PC-3 (cell line): ENCODE data around the gene CDR2L.

Experiments
- CTCF ChIP-seq: fragments of 300-600 bp; sonication (generic); conservative IDR thresholded peaks from 2 replicates; pipeline ENCODE4 v1.5.1; 2017; ENCODE audit warnings: antibody characterized with exemption, low read depth, mild to moderate bottlenecking, low read length
- EZH2 ChIP-seq: fragments of 300-600 bp; sonication (generic); IDR thresholded peaks from one replicate; pipeline ENCODE4 v1.6.1; 2017; ENCODE audit warnings: antibody characterized with exemption, mild to moderate bottlenecking, low read length; ENCODE audit not compliant: unreplicated experiment
- EZH2phosphoT487 ChIP-seq: fragments of 300-600 bp; sonication (generic); IDR thresholded peaks from 2 replicates; pipeline ENCODE4 v1.6.1; 2018; ENCODE audit warnings: mild to moderate bottlenecking, antibody characterized with exemption, low read length, borderline replicate concordance

- no peak for TF ChIP-seq CTCF
- TF ChIP-seq EZH2phosphoT487, result no peak
- no peak for TF ChIP-seq EZH2
Observed at GRCh38 chr17:74964246-74964761, 23.1 kb upstream of the CDR2L start.
